ENCODE measurements around the gene MAD1L1. TPM values are rescaled to one million over a fixed set of nuclear protein-coding genes. Genes with fewer than 3 reads are reported as not detected.

The MAD1L1 gene
- total RNA-seq, 2 donors from 2014 or later: 46.7 to 66.0 TPM

DNA sequence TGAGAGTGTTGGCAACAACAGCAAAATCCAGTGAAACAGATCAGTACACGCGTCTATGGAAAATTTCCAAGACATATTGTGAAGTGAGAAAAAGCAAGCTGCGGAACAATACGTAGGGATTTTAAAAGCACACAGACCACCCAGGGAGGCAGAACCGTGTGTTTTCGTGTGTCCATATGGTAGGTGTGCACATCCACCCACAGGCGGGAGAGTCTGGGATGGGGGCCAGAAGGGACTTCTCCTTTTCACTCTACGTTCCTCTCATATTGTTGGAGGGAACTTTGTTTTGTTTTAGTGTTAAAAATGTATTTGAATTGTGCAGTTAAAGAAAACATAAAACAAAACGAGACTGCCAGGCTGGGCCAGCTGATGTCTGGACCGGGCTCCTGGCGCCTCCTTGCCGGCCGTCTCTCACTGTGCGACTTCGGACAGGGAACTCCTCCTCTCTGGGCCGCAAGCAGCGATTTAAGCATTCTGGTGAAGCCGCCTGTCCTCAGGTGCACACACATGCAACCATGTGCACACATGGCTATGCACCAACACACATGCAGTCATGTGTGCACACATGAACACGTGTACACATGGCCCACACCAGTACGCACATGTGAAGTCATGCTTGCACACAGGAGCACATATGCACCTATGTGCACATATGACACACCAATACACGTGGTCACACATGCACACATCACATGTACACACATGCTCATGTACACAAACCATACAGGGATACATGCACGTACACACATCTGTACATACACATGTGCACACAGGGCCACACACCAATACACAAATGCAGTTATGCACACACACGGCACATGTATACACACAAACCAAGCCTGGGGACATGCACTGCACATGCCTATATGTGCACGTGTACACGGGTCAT lies 421.5 kb downstream of the MAD1L1 start:
- no peak overlapping the region for H3K4me3 Mint-ChIP-seq
- H3K27me3 Mint-ChIP-seq: no peaks in the 10 kb centered on the region
- no peaks in the 10 kb centered on the region for H3K9me3 Mint-ChIP-seq
- H3K27ac Mint-ChIP-seq: no peak overlapping the region
- H3K4me1 Mint-ChIP-seq: no peaks in the 10 kb centered on the region
- ATAC-seq (replicated peaks): no peak
- H3K36me3 Mint-ChIP-seq (ENCODE audit: low read depth): no peaks in the 10 kb centered on the region

GRCh38 chr7:1810521-1810920 lies 422.2 kb downstream of the MAD1L1 start:
- no peak overlapping the region for H3K4me3 Mint-ChIP-seq
- H3K9me3 Mint-ChIP-seq: no peaks in the 10 kb centered on the region
- no peak overlapping the region for H3K27ac Mint-ChIP-seq
- no peak for ATAC-seq (replicated peaks)
- no peaks in the 10 kb centered on the region for H3K27me3 Mint-ChIP-seq
- no peaks in the 10 kb centered on the region for H3K4me1 Mint-ChIP-seq
- H3K36me3 Mint-ChIP-seq (ENCODE audit: low read depth): no peaks in the 10 kb centered on the region

GRCh38 chr7:1809601-1810258 lies 423.0 kb downstream of the MAD1L1 start:
- Mint-ChIP-seq H3K36me3 (ENCODE audit: low read depth) (no peaks in the 10 kb centered on the region), H3K27me3 (no peaks in the 10 kb centered on the region), H3K9me3 (no peaks in the 10 kb centered on the region), H3K4me3 (no peak overlapping the region), H3K4me1 (no peaks in the 10 kb centered on the region), H3K27ac (no peak overlapping the region)
- ATAC-seq (replicated peaks): no peak

GRCh38 chr7:1809070-1809469 lies 423.7 kb downstream of the MAD1L1 start:
- H3K27ac Mint-ChIP-seq: no peak overlapping the region
- H3K4me1 Mint-ChIP-seq: no peaks in the 10 kb centered on the region
- H3K4me3 Mint-ChIP-seq: no peak overlapping the region
- H3K9me3 Mint-ChIP-seq: no peaks in the 10 kb centered on the region
- no peak for ATAC-seq (replicated peaks)
- no peaks in the 10 kb centered on the region for H3K36me3 Mint-ChIP-seq (ENCODE audit: low read depth)
- H3K27me3 Mint-ChIP-seq: no peaks in the 10 kb centered on the region

DNA sequence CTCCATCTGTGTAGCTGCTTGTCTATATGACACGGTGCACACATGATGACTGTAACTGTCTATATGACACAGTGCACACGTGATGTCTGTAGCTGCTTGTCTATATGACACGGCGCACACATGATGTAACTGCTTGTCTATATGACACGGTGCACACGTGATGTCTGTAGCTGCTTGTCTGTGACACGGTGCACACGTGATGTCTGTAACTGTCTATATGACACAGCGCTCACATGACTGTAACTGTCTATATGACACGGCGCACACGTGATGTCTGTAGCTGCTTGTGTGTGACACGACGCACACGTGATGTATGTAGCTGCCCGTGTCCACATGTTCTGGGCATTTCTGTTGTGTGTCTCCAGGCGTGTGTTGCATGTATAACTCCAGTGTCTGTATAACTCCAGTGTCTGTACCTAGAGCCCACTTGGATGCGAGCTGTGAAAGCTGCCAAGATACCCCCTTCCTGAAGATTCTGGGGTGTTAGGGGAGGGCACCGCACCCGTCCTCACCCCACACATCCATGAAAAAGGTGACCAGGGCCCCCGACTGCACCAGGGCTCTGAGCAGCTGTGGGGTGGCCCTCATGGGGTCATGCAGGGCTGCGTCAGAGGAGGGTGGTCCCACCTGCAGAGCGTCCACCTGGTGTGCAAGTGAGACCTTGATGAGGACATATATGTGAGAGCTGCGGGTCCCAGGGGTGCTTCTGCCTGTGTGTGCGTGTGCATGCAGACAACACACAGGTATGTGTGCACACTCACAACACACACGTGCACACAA lies 424.7 kb downstream of the MAD1L1 start:
- no peaks in the 10 kb centered on the region for H3K36me3 Mint-ChIP-seq (ENCODE audit: low read depth)
- H3K4me3 Mint-ChIP-seq: no peak overlapping the region
- ATAC-seq (replicated peaks): no peak
- H3K9me3 Mint-ChIP-seq: no peaks in the 10 kb centered on the region
- no peaks in the 10 kb centered on the region for H3K4me1 Mint-ChIP-seq
- H3K27ac Mint-ChIP-seq: no peak overlapping the region
- no peaks in the 10 kb centered on the region for H3K27me3 Mint-ChIP-seq

DNA sequence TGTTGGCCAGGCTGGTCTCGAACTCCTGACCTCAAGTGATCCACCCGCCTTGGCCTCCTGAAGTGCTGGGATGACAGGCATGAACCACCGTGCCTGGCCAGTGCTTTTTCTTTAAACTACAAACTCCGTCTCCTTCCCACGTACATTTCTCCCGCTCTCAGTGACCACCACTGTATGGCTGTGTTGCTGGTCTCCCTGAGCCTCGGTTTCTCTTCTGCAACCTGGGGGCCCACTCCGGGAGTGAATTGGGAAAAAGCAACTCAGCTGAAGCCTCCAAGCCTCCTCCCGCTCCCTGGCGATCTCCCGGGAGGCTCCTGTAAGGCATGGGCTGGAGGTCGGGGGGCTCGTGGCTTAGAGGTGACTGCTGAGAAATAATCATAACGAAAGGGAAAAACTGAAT lies 426.4 kb downstream of the MAD1L1 start:
- Mint-ChIP-seq H3K36me3 (ENCODE audit: low read depth) (no peaks in the 10 kb centered on the region), H3K4me1 (no peaks in the 10 kb centered on the region), H3K9me3 (no peaks in the 10 kb centered on the region), H3K4me3 (no peak overlapping the region), H3K27ac (no peak overlapping the region), H3K27me3 (no peaks in the 10 kb centered on the region)
- no peak for ATAC-seq (replicated peaks)

- Mint-ChIP-seq H3K4me3 (no peak overlapping the region), H3K9me3 (no peaks in the 10 kb centered on the region), H3K36me3 (ENCODE audit: low read depth) (no peaks in the 10 kb centered on the region), H3K27me3 (no peaks in the 10 kb centered on the region), H3K4me1 (no peaks in the 10 kb centered on the region), H3K27ac (no peak overlapping the region)
- no peak for ATAC-seq (replicated peaks)
These were observed 428.4 kb downstream of the MAD1L1 start for GRCh38 chr7:1804310-1804709.

GRCh38 chr7:1802899-1803298 lies 429.8 kb downstream of the MAD1L1 start:
- Mint-ChIP-seq H3K4me1 (no peaks in the 10 kb centered on the region), H3K9me3 (no peaks in the 10 kb centered on the region), H3K27ac (no peak overlapping the region), H3K4me3 (no peak overlapping the region), H3K27me3 (no peaks in the 10 kb centered on the region), H3K36me3 (ENCODE audit: low read depth) (no peaks in the 10 kb centered on the region)
- no peak for ATAC-seq (replicated peaks)

DNA sequence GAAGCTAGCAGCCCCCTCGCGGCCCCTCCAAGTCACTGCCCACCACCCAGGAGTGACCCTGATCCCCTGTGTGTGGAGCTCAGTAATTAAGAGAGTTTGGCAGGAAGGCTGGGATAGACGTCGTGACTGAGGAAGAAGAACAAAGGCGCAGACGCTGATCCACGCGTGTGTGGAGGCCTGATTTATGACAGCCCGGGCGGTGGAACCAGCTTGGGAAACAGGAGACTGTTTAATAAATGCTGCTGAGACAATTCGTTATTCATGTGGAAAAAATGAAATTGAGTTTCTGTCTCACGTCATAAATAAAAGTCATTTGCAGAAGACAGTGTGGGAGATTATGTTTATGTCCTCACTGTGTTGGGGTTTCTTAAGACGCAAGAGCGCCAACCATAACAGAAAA lies 431.8 kb downstream of the MAD1L1 start:
- Mint-ChIP-seq H3K9me3 (no peaks in the 10 kb centered on the region), H3K36me3 (ENCODE audit: low read depth) (no peaks in the 10 kb centered on the region), H3K4me3 (no peak overlapping the region), H3K27me3 (peaks cover 9% of the 10 kb centered on the region), H3K4me1 (no peaks in the 10 kb centered on the region), H3K27ac (no peak overlapping the region)
- ATAC-seq (replicated peaks): no peak

- no peak overlapping the region for H3K27ac Mint-ChIP-seq
- H3K27me3 Mint-ChIP-seq: peaks cover 28% of the 10 kb centered on the region
- peaks cover 13% of the 10 kb centered on the region for H3K9me3 Mint-ChIP-seq
- no peak for ATAC-seq (replicated peaks)
- H3K36me3 Mint-ChIP-seq (ENCODE audit: low read depth): no peaks in the 10 kb centered on the region
- H3K4me3 Mint-ChIP-seq: no peak overlapping the region
- H3K4me1 Mint-ChIP-seq: no peaks in the 10 kb centered on the region
These were observed 434.6 kb downstream of the MAD1L1 start for GRCh38 chr7:1798191-1798590.

GRCh38 chr7:1794888-1795542 lies 437.7 kb downstream of the MAD1L1 start:
- no peaks in the 10 kb centered on the region for H3K36me3 Mint-ChIP-seq (ENCODE audit: low read depth)
- peaks cover 34% of the 10 kb centered on the region for H3K27me3 Mint-ChIP-seq
- H3K27ac Mint-ChIP-seq: no peak overlapping the region
- ATAC-seq (replicated peaks): no peak
- no peak overlapping the region for H3K4me3 Mint-ChIP-seq
- H3K9me3 Mint-ChIP-seq: peaks cover 16% of the 10 kb centered on the region
- no peaks in the 10 kb centered on the region for H3K4me1 Mint-ChIP-seq

- Mint-ChIP-seq H3K4me3 (no peak overlapping the region), H3K36me3 (ENCODE audit: low read depth) (no peaks in the 10 kb centered on the region), H3K9me3 (peaks cover 3% of the 10 kb centered on the region), H3K4me1 (no peaks in the 10 kb centered on the region), H3K27ac (no peak overlapping the region), H3K27me3 (peaks cover 16% of the 10 kb centered on the region)
- no peak for ATAC-seq (replicated peaks)
These were observed 445.0 kb downstream of the MAD1L1 start for GRCh38 chr7:1787681-1788235.

GRCh38 chr7:1787241-1787640 lies 445.5 kb downstream of the MAD1L1 start:
- no peak overlapping the region for H3K4me3 Mint-ChIP-seq
- no peaks in the 10 kb centered on the region for H3K4me1 Mint-ChIP-seq
- no peak overlapping the region for H3K27ac Mint-ChIP-seq
- H3K9me3 Mint-ChIP-seq: no peaks in the 10 kb centered on the region
- peaks cover 12% of the 10 kb centered on the region for H3K27me3 Mint-ChIP-seq
- ATAC-seq (replicated peaks): no peak
- H3K36me3 Mint-ChIP-seq (ENCODE audit: low read depth): no peaks in the 10 kb centered on the region

DNA sequence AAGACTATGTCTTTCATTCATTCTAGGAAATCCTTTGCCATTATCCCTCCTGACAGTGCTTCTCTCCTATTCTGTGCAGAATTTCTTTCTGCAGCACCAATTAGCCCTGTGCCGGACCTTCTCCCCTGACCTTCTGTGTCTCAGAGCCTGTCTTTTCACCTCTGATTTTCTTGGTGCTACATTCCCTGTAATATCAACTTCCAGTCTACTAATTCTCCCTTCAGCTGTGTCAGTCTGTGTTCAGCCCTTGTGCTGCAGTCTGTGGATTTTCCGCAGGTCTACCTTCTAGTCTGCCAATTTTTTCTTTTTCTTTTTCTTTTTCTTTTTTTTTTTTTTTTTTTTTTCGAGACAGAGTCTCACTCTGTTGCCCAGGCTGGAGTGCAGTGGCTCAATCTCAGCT lies 446.9 kb downstream of the MAD1L1 start:
- H3K9me3 Mint-ChIP-seq: no peaks in the 10 kb centered on the region

More for the DNA sequence above, 446.9 kb downstream of the MAD1L1 start:
- Mint-ChIP-seq H3K27me3 (peaks cover 12% of the 10 kb centered on the region), H3K36me3 (ENCODE audit: low read depth) (no peaks in the 10 kb centered on the region), H3K4me1 (no peaks in the 10 kb centered on the region), H3K4me3 (no peak overlapping the region), H3K27ac (no peak overlapping the region)
- no peak for ATAC-seq (replicated peaks)

Measured in activated T-helper 17 cell treated with anti-CD3 and anti-CD28 coated beads, Interleukin-2, amount 50 U/mL, for 72 hours (primary cell).